NCI-H1694 (cell line): ENCODE results near the gene WRAP53.

Experiments
- DNase-seq: peaks from one replicate; lab custom pipeline; 2025; lab: John Stamatoyannopoulos, UW

WRAP53 gene

DNA sequence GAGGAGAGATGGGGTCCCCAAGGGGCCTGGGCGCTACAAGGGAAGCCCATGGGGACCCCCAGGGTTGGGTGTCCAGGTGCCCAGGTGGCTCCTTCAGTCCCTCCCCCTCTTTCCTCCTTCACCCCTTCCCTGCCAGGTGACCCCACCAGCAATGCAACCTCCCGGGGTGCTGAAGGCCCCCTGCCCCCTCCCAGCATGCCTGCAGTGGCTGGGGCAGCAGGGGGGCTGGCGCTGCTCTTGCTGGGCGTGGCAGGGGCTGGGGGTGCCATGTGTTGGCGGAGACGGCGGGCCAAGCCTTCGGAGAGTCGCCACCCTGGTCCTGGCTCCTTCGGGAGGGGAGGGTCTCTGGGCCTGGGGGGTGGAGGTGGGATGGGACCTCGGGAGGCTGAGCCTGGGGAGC is 20.8 kb downstream of the WRAP53 start:
- DNase-seq = no peak

- no peak for DNase-seq
Measured at GRCh38 chr17:7710301-7710700, 22.0 kb downstream of the WRAP53 start.

GRCh38 chr17:7711051-7711755 is 22.9 kb downstream of the WRAP53 start:
- DNase-seq = no peak

- no peak for DNase-seq
Measured at GRCh38 chr17:7712111-7712771, 24.0 kb downstream of the WRAP53 start.

- DNase-seq = no peak
Measured at GRCh38 chr17:7713782-7714181, 25.5 kb downstream of the WRAP53 start.

- no peak for DNase-seq
Measured at GRCh38 chr17:7714721-7715594, 26.7 kb downstream of the WRAP53 start.

DNA sequence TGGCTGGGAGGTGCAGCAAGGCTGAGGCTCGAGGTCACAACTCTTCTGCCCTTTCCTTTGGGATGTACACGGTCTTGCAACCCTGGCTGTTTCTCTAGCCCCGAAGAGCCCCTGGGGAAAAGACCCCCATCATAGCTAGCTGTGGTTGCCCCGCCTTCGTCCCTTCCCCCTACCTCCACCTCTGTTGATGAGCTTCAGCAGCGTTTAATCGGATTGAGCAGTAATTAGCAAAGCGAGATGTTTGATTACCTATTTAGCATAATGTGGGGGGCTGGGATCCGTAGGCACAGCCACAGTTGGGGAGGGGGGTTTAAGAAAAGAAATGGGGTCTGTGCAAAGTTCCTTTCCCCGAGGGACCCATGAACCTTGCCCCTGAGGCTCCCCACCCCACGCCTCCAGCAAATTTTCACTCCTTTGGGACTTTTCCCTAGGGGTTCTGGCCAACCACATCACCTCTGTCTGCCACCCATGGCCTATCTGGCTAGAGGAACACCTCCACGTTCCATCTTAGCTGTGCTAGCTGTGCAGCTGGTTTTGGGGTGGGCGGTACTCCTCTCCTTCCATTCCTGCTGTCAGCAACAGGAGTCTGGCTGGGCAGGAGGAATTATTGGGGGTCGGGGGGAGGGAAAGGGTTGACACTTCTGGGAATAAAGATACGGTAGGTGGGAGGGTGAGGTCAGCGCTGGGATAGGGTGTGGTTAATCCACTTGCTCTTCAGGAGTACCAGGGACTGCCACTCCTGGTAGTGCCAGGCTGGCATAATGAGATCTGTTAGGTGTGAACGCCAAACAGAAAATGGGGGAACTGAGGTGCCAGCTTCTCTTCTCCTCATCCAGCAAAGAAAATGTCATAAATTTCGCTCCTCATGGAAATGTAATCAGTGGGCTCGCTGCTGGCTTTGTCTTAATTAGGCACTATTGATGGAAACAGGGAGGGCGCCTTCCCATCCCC is 27.9 kb downstream of the WRAP53 start:
- DNase-seq = no peak

GRCh38 chr17:7716901-7717755 is 28.9 kb downstream of the WRAP53 start, which contains the start of gene DNAH2:
Gene DNAH2 (plus strand): TSS chr17:7717744. CDS start chr17:7719735, 1,991 bp downstream.
- DNase-seq = peak; percentile 97

- DNase-seq = peak; percentile 54
Measured at GRCh38 chr17:7717756-7718350, 29.6 kb downstream of the WRAP53 start.

DNA sequence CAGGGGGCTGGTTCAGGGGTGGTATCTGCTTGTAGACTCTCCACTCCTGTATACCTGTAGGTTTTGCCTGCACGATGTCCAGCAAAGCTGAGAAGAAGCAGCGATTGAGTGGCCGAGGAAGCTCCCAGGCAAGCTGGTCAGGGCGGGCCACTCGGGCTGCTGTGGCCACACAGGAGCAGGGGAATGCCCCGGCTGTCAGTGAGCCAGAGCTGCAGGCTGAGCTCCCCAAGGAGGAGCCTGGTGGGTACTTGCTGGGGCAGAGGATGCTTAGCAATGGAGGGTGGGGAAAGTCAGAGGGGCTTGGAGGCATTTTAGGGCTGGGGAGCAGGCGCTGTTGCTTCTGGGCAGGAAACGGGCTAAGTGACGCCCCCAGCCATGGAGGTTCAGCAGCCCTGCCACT is 31.4 kb downstream of the WRAP53 start:
- DNase-seq = no peak

- DNase-seq = peak; percentile 95
Measured at GRCh38 chr17:7720125-7720524, 31.8 kb downstream of the WRAP53 start.

- DNase-seq = no peak
Measured at GRCh38 chr17:7721612-7722011, 33.3 kb downstream of the WRAP53 start.

DNA sequence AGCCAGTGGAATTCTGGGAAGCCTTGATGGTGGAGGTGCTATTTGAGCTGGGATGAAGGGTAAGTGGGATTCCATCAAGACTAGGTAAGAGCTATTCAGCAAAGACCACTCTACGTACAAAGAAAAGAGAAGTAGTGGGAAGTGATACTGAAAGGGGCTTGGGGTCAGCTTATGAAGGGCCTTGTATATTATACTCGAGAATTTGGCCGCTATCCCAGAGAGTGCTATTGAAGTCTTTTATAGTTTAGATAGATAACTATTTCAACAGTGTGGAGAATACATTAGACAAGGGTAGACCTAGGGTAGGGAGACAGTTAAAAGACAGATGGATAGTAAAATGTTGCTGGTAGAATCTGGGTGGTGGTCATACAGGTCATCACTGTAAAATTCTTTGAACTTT is 39.6 kb downstream of the WRAP53 start:
- DNase-seq = no peak

DNA sequence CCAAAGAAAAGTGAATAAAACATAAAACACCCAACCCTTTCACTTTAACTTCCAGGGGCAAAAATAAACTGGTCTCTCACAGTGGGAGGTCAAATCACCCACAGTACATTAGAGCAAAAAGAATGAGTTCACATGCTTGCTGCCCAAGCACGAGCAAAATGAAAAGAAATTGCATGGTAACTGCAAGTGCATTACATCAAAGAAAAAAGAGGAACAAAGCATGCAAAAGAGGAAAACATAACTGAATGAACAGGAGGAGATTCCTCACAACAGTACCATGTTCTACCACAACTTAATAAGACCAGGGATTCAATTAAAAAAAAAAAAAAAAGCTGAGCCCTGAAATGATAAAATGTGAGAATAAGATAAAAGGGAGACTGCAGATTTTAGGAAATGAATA is 41.5 kb downstream of the WRAP53 start:
- DNase-seq = no peak

GRCh38 chr17:7732981-7733539 is 44.8 kb downstream of the WRAP53 start:
- DNase-seq = no peak

DNA sequence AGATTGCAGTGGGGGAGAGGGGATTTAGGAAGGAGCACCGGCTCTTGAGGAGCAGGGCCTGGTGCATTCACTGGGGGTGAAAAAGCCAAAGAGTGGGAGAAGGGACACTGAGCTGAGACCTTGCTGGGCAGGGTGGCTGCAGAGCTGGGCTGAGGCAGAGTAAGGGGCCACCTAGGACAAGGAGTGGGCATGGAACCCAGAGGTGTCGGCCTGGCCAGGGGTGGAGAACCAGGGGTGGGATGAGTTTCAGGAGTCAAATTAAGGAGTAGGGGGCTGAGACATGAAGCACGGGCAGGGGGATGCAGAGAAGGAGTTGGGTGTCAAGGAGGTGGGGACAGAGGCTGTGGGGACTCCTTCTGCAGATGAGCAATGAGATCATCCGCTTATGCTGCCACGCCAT is 49.3 kb downstream of the WRAP53 start:
- DNase-seq = no peak

DNA sequence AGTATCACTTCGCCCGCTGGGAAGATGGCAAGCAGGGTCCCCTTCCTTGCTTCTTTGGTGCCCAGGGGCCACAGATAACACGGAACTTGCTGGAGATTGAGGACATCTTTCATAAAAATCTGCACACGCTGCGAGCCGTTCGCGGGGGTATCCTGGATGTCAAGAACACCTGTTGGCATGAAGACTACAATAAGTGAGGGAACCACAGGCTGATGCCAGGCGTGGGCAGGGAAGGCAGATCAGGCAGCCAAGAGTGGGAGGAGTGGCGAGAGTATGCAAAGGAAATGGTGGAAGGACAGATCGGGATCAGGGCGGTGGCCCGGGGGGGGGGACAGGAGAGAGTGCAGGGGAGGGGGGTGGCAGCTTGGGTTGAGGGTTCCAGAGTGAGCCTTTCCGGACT is 51.5 kb downstream of the WRAP53 start:
- no peak for DNase-seq

- no peak for DNase-seq
Measured at GRCh38 chr17:7740481-7741001, 52.3 kb downstream of the WRAP53 start.

- DNase-seq = no peak
Measured at GRCh38 chr17:7742729-7743128, 54.5 kb downstream of the WRAP53 start.

GRCh38 chr17:7744416-7744815 is 56.1 kb downstream of the WRAP53 start:
- DNase-seq = no peak
